Liver (tissue), 9 donors: ENCODE measurements around the gene C10orf143. TPM values are rescaled to one million over a fixed set of nuclear protein-coding genes. Genes with fewer than 3 reads are reported as not detected.

Experiments
- DNase-seq: peaks from one replicate; pipeline ENCODE4 v3.0.0-alpha.2; 2017; ENCODE audit warnings: low spot score
- H3K27ac ChIP-seq, 2 donors: one replicate each; pipeline ENCODE4 v1.7.0; 2013; ENCODE audit warnings: inconsistent platforms in 2 of 2, low read length in 2 of 2, control low read depth in 1 of 2, low read depth in 1 of 2, mild to moderate bottlenecking in 1 of 2
- H3K27me3 ChIP-seq, 4 donors: one replicate each; pipeline versions ENCODE4 v1.6.1 to v1.7.0; 2013; ENCODE audit warnings: low read length in 3 of 4, inconsistent platforms in 1 of 4, mild to moderate bottlenecking in 1 of 4, moderate library complexity in 1 of 4; ENCODE audit not compliant: control insufficient read depth in 4 of 4, insufficient read depth in 4 of 4
- H3K36me3 ChIP-seq, 4 donors: one replicate each; pipeline versions ENCODE4 v1.6.1 to v1.7.0; 2013; ENCODE audit warnings: low read length in 3 of 4, mild to moderate bottlenecking in 3 of 4, low read depth in 1 of 4, moderate library complexity in 1 of 4; ENCODE audit not compliant: control insufficient read depth in 4 of 4, insufficient read depth in 3 of 4
- H3K4me1 ChIP-seq, 4 donors: one replicate each; pipeline versions ENCODE4 v1.6.1 to v1.7.0; 2013; ENCODE audit warnings: low read length in 3 of 4, mild to moderate bottlenecking in 3 of 4, moderate library complexity in 1 of 4; ENCODE audit not compliant: control insufficient read depth in 4 of 4, insufficient read depth in 4 of 4
- H3K4me3 ChIP-seq, 3 donors: one replicate each; pipeline versions ENCODE4 v1.6.1 to v1.7.0; 2013; ENCODE audit warnings: low read length in 3 of 3, control low read depth in 1 of 3, low read depth in 1 of 3, mild to moderate bottlenecking in 1 of 3
- H3K9ac ChIP-seq, 2 donors: one replicate each; pipeline ENCODE4 v1.7.0; 2013; ENCODE audit warnings: low read length in 2 of 2, mild to moderate bottlenecking in 2 of 2, moderate library complexity in 2 of 2, control low read depth in 1 of 2, low read depth in 1 of 2
- H3K9me3 ChIP-seq, 4 donors: one replicate each; pipeline versions ENCODE4 v1.6.1 to v1.7.0; 2013; ENCODE audit warnings: low read length in 3 of 4; ENCODE audit not compliant: control insufficient read depth in 4 of 4
- EGR1 ChIP-seq, 2 donors: IDR thresholded peaks; 2 replicates each; pipeline ENCODE4 v1.6.1; 2016 to 2018; ENCODE audit warnings: antibody characterized with exemption in 2 of 2, low read depth in 2 of 2
- FOXA1 ChIP-seq: IDR thresholded peaks from 2 replicates; pipeline ENCODE4 v1.6.1; 2016; ENCODE audit warnings: antibody characterized with exemption
- FOXA2 ChIP-seq: IDR thresholded peaks from 2 replicates; pipeline ENCODE4 v1.6.1; 2016; ENCODE audit warnings: antibody characterized with exemption
- GABPA ChIP-seq, 2 donors: IDR thresholded peaks in 1 of 2; conservative IDR thresholded peaks in 1 of 2; 2 replicates each; pipeline ENCODE4 v1.6.1; 2016; ENCODE audit warnings: antibody characterized with exemption in 2 of 2, mild to moderate bottlenecking in 1 of 2, moderate library complexity in 1 of 2
- HNF4A ChIP-seq, 2 donors: conservative IDR thresholded peaks; 2 replicates each; pipeline ENCODE4 v1.6.1; 2016; ENCODE audit warnings: antibody characterized with exemption in 2 of 2, mild to moderate bottlenecking in 2 of 2
- HNF4G ChIP-seq: IDR thresholded peaks from 2 replicates; pipeline ENCODE4 v1.6.1; 2016; ENCODE audit warnings: antibody characterized with exemption
- JUND ChIP-seq, 2 donors: IDR thresholded peaks; 2 replicates each; pipeline ENCODE4 v1.6.1; 2016; ENCODE audit warnings: antibody characterized with exemption in 2 of 2
- NR2F2 ChIP-seq: IDR thresholded peaks from 2 replicates; pipeline ENCODE4 v1.6.1; 2016; ENCODE audit warnings: antibody characterized with exemption
- RAD21 ChIP-seq, 2 donors: IDR thresholded peaks; 2 replicates each; pipeline ENCODE4 v1.6.1; 2016; ENCODE audit warnings: antibody characterized with exemption in 2 of 2, mild to moderate bottlenecking in 2 of 2
- RXRA ChIP-seq, 2 donors: IDR thresholded peaks; 2 replicates each; pipeline ENCODE4 v1.6.1; 2017 to 2018; ENCODE audit warnings: antibody characterized with exemption in 2 of 2, mild to moderate bottlenecking in 1 of 2
- SP1 ChIP-seq: IDR thresholded peaks from 2 replicates; pipeline ENCODE4 v1.6.1; 2018; ENCODE audit warnings: antibody characterized with exemption, mild to moderate bottlenecking
- TAF1 ChIP-seq: conservative IDR thresholded peaks from 2 replicates; pipeline ENCODE4 v1.6.1; 2016; ENCODE audit warnings: antibody characterized with exemption, mild to moderate bottlenecking
- YY1 ChIP-seq: IDR thresholded peaks from 2 replicates; pipeline ENCODE4 v1.6.1; 2016; ENCODE audit warnings: antibody characterized with exemption, mild to moderate bottlenecking
- WGBS: extraction: QIAGEN DNeasy Blood & Tissue Kit; methylation state at CpG from one replicate; pipeline ENCODE4 v1.1.7; 2013; 5-methylcytosine and 5-hydroxymethylcytosine counted together
- polyA plus RNA-seq, 2 donors: library from polyadenylated mRNA; stranded (reverse) in 1 of 2; unstranded in 1 of 2; fragments of 200-250 nt in 1 of 2; fragments of >200 nt in 1 of 2; fragmentation: Nextera tagmentation in 1 of 2; extraction: Ambion mirVana in 1 of 2; gene quantifications; one replicate each; pipeline versions ENCODE4 v1.2.1 to v1.2.3, GENCODE V29; 2013 to 2015
- total RNA-seq, 2 donors: library from RNA; depleted of rRNA; stranded (reverse); fragments of >200 nt; gene quantifications; one replicate each; pipeline ENCODE4 v1.2.3, GENCODE V29; 2014
- TF ChIP-seq, protein P1 (sequence below): IDR thresholded peaks from 2 replicates; pipeline ENCODE4 v1.6.1; 2016; ENCODE audit warnings: antibody characterized with exemption
- TF ChIP-seq, protein P2 (sequence below): IDR thresholded peaks from 2 replicates; pipeline ENCODE4 v1.6.1; 2016; ENCODE audit warnings: antibody characterized with exemption
- TF ChIP-seq, protein P3 (sequence below): IDR thresholded peaks from 2 replicates; pipeline ENCODE4 v1.6.1; 2016; ENCODE audit warnings: antibody characterized with exemption, mild to moderate bottlenecking
- TF ChIP-seq, protein P4 (sequence below): fragments of 150-350 bp; IDR thresholded peaks from 2 replicates; pipeline ENCODE4 v1.5.1; 2017; ENCODE audit warnings: improper control_type of control experiment, low read depth, low read length; ENCODE audit not compliant: missing input control
- TF ChIP-seq, protein P5 (sequence below): IDR thresholded peaks from 2 replicates; pipeline ENCODE4 v1.6.1; 2016; ENCODE audit warnings: antibody characterized with exemption
- donor health status: healthy.
- donor health status: healthy.
- donor health status: healthy.
- donor health status: healthy.
- donor health status: healthy.

Gene C10orf143
- total and polyA plus RNA-seq, 4 donors, result 0.14 to 2.7 (median 1.2) TPM

DNA sequence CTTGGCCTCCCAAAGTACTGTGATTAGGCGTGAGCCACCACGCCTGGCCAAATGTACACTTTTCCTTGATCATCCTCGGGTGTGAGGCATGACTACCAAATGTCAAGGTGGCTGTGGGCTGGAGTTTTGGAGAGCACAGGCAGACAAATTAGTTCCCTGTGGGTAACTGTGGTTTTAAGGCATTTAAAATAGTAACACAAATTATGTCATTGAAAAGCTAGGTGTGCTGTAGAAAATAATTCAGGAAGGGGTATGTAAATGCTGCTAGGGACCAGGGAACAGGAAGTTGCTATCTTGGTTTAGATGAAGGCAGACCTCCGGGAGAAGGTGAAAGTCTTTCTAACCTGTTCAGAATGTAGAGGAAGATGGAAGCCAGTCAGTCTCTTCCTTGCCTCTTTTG is 35.4 kb upstream of the C10orf143 start:
- Histone ChIP-seq H3K4me1 (peaks cover 0 to 2% (median 0%) of the 10 kb centered on the region in 4 donors), H3K27me3 (no peaks in the 10 kb centered on the region), H3K36me3 (peaks cover 0 to 14% (median 11%) of the 10 kb centered on the region in 4 donors), H3K9ac (no peak overlapping the region), H3K4me3 (no peak overlapping the region), H3K9me3 (no peaks in the 10 kb centered on the region), H3K27ac (no peak overlapping the region)
- WGBS, result 83% methylated on average over 4 of the region's 4 CpGs
- no peak for TF ChIP-seq NR2F2
- no peak for TF ChIP-seq YY1
- no peak for TF ChIP-seq RXRA (IDR thresholded peaks at IDR 0.05)
- TF ChIP-seq FOXA1, result no peak
- TF ChIP-seq SP1, result no peak
- TF ChIP-seq, protein P1, sequence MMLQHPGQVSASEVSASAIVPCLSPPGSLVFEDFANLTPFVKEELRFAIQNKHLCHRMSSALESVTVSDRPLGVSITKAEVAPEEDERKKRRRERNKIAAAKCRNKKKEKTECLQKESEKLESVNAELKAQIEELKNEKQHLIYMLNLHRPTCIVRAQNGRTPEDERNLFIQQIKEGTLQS, result no peak
- TF ChIP-seq, protein P2, sequence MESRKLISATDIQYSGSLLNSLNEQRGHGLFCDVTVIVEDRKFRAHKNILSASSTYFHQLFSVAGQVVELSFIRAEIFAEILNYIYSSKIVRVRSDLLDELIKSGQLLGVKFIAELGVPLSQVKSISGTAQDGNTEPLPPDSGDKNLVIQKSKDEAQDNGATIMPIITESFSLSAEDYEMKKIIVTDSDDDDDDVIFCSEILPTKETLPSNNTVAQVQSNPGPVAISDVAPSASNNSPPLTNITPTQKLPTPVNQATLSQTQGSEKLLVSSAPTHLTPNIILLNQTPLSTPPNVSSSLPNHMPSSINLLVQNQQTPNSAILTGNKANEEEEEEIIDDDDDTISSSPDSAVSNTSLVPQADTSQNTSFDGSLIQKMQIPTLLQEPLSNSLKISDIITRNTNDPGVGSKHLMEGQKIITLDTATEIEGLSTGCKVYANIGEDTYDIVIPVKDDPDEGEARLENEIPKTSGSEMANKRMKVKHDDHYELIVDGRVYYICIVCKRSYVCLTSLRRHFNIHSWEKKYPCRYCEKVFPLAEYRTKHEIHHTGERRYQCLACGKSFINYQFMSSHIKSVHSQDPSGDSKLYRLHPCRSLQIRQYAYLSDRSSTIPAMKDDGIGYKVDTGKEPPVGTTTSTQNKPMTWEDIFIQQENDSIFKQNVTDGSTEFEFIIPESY, result no peak
- TF ChIP-seq EGR1 (IDR thresholded peaks at IDR 0.05; ENCODE audit: low read depth in 2 of 2), result no peak
- DNase-seq, result no peak

DNA sequence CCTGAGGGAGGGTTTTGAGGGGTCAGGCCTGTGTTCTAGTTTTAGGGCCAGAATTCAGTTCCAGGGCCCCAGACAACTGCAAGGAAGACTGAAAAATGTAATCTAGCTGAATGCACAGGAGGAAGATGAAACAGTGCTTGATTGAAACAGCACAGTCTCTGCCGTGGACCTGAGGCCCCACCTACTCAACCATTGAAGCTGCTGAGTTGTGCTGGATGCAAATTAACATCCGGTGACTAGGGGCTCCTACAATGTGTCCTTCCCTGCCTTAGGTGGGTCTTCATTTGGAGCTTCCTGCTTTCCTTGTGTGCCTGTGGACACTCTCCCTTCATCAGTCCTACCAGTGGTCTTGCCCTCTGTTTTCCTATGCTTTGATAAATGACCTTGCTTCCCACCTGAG is 31.2 kb upstream of the C10orf143 start:
- Histone ChIP-seq H3K27me3 (no peaks in the 10 kb centered on the region), H3K36me3 (peaks cover 0 to 7% (median 5%) of the 10 kb centered on the region in 4 donors), H3K4me1 (peaks cover 2 to 20% (median 15%) of the 10 kb centered on the region in 4 donors), H3K9me3 (no peaks in the 10 kb centered on the region), H3K9ac (no peak overlapping the region), H3K27ac (no peak overlapping the region), H3K4me3 (no peak overlapping the region)
- DNase-seq, result no peak
- 78% methylated on average over 2 of the region's 2 CpGs for WGBS
- no peak for TF ChIP-seq HNF4A (conservative IDR thresholded peaks at IDR 0.05)
- TF ChIP-seq, protein P3, sequence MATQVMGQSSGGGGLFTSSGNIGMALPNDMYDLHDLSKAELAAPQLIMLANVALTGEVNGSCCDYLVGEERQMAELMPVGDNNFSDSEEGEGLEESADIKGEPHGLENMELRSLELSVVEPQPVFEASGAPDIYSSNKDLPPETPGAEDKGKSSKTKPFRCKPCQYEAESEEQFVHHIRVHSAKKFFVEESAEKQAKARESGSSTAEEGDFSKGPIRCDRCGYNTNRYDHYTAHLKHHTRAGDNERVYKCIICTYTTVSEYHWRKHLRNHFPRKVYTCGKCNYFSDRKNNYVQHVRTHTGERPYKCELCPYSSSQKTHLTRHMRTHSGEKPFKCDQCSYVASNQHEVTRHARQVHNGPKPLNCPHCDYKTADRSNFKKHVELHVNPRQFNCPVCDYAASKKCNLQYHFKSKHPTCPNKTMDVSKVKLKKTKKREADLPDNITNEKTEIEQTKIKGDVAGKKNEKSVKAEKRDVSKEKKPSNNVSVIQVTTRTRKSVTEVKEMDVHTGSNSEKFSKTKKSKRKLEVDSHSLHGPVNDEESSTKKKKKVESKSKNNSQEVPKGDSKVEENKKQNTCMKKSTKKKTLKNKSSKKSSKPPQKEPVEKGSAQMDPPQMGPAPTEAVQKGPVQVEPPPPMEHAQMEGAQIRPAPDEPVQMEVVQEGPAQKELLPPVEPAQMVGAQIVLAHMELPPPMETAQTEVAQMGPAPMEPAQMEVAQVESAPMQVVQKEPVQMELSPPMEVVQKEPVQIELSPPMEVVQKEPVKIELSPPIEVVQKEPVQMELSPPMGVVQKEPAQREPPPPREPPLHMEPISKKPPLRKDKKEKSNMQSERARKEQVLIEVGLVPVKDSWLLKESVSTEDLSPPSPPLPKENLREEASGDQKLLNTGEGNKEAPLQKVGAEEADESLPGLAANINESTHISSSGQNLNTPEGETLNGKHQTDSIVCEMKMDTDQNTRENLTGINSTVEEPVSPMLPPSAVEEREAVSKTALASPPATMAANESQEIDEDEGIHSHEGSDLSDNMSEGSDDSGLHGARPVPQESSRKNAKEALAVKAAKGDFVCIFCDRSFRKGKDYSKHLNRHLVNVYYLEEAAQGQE, result no peak
- no peak for TF ChIP-seq GABPA (IDR thresholded peaks at IDR 0.05 in 1 of 2, conservative IDR thresholded peaks at IDR 0.05 in 1 of 2)
- TF ChIP-seq, protein P4, sequence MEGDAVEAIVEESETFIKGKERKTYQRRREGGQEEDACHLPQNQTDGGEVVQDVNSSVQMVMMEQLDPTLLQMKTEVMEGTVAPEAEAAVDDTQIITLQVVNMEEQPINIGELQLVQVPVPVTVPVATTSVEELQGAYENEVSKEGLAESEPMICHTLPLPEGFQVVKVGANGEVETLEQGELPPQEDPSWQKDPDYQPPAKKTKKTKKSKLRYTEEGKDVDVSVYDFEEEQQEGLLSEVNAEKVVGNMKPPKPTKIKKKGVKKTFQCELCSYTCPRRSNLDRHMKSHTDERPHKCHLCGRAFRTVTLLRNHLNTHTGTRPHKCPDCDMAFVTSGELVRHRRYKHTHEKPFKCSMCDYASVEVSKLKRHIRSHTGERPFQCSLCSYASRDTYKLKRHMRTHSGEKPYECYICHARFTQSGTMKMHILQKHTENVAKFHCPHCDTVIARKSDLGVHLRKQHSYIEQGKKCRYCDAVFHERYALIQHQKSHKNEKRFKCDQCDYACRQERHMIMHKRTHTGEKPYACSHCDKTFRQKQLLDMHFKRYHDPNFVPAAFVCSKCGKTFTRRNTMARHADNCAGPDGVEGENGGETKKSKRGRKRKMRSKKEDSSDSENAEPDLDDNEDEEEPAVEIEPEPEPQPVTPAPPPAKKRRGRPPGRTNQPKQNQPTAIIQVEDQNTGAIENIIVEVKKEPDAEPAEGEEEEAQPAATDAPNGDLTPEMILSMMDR, result no peak
- no peak for TF ChIP-seq RAD21 (IDR thresholded peaks at IDR 0.05)
- no peak for TF ChIP-seq YY1
- TF ChIP-seq FOXA2, result no peak
- TF ChIP-seq EGR1 (IDR thresholded peaks at IDR 0.05; ENCODE audit: low read depth in 2 of 2), result no peak
- no peak for TF ChIP-seq SP1
- TF ChIP-seq FOXA1, result no peak
- no peak for TF ChIP-seq NR2F2
- TF ChIP-seq HNF4G, result no peak
- TF ChIP-seq, protein P5, sequence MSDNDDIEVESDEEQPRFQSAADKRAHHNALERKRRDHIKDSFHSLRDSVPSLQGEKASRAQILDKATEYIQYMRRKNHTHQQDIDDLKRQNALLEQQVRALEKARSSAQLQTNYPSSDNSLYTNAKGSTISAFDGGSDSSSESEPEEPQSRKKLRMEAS, result no peak
- TF ChIP-seq, protein P2, result no peak
- TF ChIP-seq JUND (IDR thresholded peaks at IDR 0.05), result no peak
- TF ChIP-seq TAF1, result no peak
- TF ChIP-seq, protein P1, result no peak
- TF ChIP-seq RXRA (IDR thresholded peaks at IDR 0.05), result no peak
